HUDEP-2 (cell line): ENCODE results near the gene ARHGEF28.

ENCODE experiments used
- DNase-seq, 76 experiments: peaks; one replicate each; lab custom pipeline; 2025; ENCODE audit not compliant: unreplicated experiment in 76 of 76; lab: John Stamatoyannopoulos, UW

The ARHGEF28 gene

DNA sequence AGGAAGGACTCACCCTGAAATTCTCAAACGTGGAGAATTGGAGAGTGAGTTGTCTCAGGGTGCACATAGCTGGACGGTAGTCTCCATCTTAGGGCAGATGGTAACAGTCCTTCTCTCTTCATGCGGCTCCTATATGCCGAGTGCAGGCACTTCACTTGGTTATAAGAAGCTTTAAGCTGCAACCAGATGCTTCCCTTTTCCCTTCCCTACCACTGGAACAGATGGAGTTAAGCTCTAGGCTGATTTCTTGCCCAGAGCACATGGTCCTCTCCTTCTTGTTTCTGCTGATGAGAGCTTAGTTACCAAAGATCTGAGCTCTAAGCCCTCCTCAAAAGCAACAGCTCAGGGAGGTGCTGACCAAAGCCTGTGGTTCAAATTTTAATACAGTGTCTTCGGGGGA lies 355.7 kb downstream of the ARHGEF28 start:
- DNase-seq, result no peak

GRCh38 chr5:73983644-73984043 lies 357.6 kb downstream of the ARHGEF28 start:
- no peak for DNase-seq

GRCh38 chr5:73985145-73985544 lies 359.1 kb downstream of the ARHGEF28 start:
- DNase-seq, result no peak

DNA sequence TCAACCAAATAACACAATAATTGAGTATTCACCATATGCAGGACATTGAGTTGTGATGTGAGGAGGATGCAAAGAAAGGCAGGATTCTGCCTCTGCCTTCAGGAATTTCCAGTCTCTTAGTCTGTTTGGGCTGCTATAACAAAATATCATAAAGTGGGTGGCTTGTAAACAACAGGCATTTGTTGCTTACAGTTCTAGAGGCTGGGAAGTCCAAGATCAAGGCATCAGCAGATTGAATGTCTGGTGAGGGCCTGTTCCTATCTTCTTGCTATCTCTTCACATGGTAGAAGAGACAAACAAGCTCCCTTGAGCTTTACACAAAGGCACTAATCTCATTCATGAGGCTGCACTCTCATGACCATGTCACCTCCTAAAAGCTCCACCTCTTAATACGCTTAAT lies 360.7 kb downstream of the ARHGEF28 start:
- DNase-seq, result no peak

DNA sequence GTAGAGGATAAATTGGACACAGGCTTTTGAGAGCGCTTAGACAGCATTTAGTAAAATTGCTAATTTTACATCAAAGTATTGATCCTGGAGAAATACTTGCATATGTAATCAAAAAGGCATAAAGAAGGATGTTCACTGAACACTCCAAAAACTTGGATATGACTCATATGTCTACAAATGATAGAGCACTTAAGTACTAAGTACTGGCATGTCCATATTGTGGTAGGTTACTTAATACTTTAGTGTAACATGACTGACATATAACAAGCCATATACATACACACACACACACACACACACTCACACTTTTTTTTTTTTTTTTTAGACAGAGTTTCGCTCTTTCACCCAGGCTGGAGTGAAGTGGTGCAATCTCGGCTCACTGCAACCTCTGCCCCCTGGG lies 361.9 kb downstream of the ARHGEF28 start:
- no peak for DNase-seq

DNA sequence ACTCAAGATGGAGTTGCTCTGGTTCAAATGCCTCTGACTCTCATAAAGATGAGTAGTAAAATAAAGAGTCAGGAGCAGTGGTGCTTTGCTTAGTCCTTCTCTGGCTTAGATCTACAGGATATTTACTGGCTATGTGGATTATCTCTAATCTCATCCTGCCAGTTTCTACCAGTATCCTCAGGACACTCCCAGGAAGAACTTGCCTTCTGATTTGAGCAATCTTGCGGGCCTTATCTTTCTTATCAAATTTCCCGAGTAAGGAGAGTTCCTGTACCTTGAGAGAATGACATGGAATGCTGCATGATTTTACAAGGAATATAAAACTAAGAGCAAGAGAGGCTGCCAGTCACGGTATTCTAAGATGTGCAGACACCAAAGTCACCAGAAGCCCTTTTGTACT lies 364.0 kb downstream of the ARHGEF28 start:
- no peak for DNase-seq
